ENCODE measurements around the gene SPINT2.

DNA sequence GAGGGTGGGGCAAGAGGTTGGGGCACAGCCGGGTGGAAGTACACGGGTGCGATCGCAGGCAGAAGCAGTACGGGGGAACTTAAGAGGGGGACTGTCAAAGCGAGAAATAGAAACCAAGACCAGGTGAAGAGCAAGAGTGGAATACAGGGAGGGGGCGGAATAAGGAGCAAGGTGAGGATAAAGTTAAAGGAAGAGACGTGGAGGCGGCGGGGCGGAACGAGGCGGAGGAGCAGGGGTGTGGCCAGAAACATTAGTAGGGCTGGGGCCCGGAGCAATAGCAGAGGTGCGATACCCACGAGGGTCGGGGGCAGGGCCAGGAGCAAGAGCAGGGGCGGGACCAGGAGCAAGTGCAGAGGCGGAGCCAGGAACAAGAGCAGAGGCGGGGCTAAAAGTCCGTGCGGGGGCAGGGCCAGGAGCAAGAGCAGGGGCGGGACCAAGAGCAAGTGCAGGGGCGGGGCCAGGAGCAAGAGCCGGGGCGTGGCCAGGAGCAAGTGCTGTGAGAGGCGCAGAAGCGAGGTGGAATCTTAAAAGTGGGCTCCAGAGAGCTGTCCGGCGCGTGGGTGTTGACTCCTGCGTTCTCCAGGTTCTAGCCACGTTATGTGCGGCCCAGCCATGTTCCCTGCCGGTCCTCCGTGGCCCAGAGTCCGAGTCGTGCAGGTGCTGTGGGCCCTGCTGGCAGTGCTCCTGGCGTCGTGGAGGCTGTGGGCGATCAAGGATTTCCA is 72.4 kb downstream of the SPINT2 start:
- TF ChIP-seq, protein P1, sequence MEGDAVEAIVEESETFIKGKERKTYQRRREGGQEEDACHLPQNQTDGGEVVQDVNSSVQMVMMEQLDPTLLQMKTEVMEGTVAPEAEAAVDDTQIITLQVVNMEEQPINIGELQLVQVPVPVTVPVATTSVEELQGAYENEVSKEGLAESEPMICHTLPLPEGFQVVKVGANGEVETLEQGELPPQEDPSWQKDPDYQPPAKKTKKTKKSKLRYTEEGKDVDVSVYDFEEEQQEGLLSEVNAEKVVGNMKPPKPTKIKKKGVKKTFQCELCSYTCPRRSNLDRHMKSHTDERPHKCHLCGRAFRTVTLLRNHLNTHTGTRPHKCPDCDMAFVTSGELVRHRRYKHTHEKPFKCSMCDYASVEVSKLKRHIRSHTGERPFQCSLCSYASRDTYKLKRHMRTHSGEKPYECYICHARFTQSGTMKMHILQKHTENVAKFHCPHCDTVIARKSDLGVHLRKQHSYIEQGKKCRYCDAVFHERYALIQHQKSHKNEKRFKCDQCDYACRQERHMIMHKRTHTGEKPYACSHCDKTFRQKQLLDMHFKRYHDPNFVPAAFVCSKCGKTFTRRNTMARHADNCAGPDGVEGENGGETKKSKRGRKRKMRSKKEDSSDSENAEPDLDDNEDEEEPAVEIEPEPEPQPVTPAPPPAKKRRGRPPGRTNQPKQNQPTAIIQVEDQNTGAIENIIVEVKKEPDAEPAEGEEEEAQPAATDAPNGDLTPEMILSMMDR (conservative IDR thresholded peaks at IDR 0.05; ENCODE audit: low read depth, low read length), result no peak
- no peak for TF ChIP-seq EZH2 (IDR thresholded peaks at IDR 0.05; ENCODE audit: borderline replicate concordance, low read depth, low read length, poor library complexity, severe bottlenecking)

Data from A673 (cell line).